GM18870 (cell line): ENCODE measurements around the gene MYADML2.

Source experiments
- ATAC-seq: cut with Tn5 transposase; IDR thresholded peaks from one replicate; pipeline ENCODE4 v1.9.1; 2021; ENCODE audit warnings: moderate library complexity; ENCODE audit not compliant: unreplicated experiment

MYADML2 gene

DNA sequence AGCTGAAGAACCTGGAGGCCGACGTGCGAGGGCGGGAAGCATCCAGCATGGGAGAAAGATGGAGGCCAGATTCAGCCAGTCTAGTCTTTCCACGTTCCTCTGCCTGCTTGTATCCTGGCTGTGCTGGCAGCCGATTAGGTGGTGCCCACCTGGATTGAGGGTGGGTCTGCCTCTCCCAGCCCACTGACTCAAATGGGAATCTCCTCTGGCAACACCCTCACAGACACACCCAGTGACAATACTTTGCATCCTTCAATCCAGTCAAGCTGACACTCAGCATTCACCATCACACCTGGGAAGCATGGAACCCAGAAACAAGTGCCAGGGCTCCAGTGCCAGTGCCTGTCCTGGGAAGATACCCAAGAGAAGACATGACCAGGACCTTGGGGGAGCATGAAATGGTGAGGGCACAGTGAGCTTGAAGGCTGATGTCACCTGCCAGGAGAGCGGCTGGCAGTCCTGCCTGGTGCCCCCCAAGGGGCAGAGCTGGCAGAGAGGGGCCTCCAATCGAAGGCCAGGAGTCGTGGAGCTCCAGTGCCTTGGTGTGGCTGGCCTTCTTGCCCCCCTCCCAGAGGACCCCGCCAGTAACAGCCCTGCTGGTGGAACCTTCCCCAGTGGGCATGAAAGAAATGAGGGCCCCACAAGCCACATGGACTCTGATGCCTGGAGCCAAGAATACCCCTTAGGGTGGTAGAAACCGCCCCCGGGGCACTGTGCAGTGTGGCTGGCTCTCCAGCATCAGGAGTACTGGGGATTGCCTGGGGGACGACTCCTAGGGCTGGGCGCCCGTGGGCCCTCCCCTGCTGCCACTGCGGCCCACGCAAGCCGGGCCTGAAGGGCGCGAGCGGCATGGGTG is 45.6 kb downstream of the MYADML2 start:
- no peak for ATAC-seq

DNA sequence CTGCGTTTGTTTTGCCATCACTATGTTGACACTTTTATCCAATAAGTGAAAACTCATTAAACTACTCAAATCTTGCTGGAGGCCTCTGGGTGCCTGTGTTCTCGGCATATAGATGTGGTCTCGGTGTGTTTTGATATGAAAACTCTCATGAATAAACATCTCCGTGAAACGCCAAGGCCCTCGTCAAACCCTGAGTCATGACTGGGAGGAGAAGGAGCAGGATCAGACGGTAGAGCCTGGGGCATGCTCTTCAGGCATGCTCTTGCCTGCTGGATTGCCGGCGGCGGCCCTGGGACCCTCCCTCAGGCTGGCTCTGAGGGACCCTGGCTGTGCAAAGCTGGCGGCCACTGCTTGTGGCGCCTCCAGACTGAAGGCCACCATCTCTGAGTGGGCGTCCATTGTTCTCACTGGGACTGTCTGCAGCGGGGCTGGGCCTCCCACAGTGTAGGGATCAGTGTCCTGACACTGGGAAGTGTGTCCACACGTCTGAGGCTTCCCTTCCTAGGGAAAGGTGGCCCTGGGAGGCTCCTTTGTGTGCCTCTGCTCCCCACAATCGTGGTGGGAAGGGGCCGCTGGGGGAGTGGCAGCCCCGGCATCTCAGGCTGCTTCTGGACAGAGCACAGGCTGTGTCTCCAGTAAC is 46.7 kb downstream of the MYADML2 start:
- no peak for ATAC-seq

DNA sequence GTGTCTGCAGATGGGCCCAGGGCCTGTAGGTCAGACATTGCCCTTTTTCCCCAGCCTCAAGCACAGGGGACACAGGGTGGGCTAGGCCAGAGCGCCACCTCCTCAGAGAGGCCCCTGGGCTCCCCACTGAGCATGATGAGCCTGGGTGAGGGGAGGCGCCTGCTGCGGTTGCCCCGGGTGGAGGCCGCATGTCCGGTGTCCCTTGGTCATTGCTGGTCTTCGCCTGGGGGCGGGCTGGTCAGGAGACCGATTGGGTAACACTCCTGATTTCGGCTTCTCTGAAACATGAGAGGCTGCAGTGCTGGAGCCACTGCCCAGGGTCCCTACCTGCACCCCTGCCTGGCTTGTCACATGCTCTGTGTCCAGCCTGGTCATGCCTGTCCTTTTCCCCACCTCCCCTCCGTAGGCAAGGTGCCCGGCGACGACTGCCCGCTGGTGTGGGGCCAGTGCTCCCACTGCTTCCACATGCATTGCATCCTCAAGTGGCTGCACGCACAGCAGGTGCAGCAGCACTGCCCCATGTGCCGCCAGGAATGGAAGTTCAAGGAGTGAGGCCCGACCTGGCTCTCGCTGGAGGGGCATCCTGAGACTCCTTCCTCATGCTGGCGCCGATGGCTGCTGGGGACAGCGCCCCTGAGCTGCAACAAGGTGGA is 47.4 kb downstream of the MYADML2 start:
- ATAC-seq: no peak

DNA sequence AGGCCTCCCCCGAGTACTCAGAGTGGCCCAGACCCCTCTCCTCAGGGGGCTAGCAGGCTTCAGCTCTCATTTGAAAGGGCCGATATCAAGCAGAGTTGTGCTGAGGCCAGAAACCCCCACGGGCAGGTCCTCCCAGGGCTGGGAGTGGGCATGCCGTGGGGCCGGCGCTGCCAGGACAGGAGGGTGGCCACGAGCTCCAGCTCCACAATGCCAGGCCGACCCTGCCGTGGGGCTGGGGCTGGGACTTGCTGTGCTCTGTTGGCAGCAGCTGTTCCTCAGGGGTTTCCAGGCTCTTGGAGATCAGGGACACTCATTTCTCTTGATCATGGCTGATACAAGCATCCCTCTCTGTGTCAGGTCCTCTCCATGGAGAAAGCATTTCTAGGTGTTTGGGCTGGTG is 48.1 kb downstream of the MYADML2 start:
- no peak for ATAC-seq

DNA sequence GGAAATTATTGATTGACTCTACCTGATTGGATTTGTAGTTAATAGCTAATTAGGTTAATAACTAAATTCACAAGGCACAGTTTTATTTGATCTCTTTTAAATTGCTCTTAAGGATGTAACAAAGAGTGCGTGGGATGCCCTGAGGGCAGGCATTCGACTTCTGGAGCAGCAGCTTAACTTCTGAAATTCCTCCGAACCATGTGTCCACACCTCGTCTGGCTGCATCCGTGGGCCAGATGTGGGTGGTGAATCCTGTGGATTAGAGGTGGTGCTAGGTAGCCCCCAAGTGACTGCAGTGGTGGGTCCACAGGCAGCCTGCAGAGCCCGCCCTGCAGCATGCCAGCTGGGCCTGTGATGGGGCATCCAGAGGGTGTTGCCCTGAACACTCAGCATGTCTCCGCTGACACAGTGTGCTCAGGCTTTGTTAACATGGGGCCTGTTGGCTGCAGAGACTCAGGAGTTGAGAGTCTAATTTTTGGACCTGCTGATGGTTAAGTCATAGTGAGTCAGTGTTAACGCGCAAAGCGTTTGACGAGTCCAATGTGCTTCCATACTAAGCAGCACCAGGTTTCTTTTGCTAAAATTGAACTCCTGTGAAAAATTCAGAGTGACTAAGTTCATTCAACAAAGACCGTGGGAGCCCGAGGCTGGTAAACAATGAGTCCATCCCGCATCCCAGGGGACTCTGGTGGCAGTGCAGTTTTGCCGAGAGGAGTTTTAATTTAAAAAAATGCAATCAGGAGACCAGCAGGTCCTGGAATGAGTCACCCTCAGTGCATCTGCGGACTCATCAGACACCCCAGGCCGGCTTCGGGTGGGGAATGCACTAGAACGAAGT is 48.8 kb downstream of the MYADML2 start:
- ATAC-seq: no peak

DNA sequence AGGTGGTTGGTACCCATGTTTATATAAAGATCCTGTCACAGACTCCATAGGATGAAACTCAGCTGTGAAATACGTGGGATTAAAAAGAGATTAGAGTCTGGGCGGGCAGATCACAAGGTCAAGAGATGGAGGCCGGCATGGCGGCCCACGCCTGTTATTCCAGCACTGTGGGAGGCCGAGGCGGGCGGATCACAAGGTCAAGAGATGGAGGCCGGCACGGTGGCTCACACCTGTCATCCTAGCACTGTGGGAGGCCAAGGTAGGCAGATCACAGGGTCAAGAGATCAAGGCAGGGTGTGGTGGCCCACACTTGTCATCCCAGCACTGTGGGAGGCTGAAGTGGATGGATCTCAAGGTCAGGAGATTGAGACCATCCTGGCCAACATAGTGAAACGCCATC is 51.6 kb downstream of the MYADML2 start:
- ATAC-seq: no peak

DNA sequence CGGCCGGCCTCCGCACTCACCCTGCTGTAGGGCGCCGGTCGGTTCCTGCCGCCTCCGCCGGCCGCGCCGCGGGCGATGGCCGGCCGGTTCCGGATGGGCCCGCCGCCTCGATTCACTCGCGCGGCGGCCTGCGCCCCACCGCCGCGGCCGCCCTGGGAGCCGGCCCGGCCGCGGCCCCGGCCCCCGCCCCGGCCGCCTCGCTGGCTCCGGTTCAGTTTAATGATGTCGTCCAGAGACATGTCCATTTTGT is 55.8 kb downstream of the MYADML2 start:
- ATAC-seq: no peak

DNA sequence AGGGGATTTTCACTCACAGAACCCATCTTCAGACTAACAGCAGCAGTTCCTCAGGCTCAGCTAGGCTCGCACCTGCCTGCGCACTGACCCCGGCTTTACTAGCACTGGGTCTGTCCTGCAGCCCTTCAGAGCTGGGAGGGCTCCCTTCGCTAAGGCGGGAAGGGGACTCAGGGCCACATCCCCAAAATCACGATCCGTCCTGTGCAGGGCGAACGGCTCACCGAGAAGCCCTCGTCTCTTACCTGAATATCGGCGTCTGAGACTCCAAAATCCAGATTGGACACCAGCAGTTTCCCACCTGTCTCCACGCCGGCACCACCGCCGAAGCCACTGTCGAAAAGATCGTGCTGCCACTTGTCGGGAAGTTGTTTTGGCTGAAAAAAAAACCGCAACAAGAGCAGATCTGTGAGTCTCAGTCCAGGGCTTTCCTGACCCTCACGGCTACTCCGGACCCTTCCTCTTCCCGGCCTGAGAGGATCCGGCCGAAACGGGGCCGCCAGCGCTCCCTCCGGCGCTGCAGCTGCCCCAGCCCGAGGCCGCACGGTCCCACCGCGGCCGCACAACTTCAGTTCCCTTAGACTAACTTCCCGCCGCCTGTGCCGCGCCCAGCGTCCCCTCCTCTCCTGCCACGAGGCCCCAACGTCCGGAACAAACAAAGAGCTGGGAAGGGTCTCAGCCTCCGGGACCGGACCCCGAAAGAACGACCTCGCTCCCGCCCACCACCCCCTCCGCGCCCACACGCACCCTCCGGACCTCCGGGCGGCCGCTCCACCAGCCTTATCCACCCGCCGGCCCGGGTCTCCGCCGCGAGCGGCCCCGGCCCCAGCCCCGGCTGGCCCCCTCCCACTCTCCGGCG is 56.4 kb downstream of the MYADML2 start:
- ATAC-seq: peak; percentile 2
